Stimulated activated CD8-positive, alpha-beta memory T cell treated with anti-CD3 and anti-CD28 coated beads, Interleukin-7, amount 100 ng/mL, for 1 hour (primary cell): ENCODE results near the gene ATF2.

Source experiments
- DNase-seq, 2 donors: peaks; one replicate each; pipeline ENCODE4 v3.0.0-alpha.2; 2020; ENCODE audit warnings: low read depth in 2 of 2

Gene ATF2

DNA sequence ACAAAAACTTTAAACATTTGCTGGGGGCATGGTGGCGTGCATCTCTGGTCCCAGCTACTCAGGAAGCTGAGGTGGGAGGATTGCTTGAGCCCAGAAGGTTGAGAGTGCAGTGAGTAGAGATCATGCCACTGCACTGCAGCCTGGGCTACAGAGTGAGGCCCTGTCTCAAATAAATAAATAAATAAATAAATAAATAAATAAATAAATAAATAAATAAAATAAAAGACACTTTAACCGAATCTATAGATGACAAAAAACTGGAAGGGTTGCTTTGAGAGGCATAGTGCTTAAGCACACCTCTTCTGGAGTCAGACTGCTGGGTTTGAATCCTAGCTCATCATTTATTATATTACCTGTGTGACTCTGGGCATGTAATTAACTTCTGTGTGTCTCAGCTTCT lies 141.6 kb downstream of the ATF2 start:
- DNase-seq: no peak

DNA sequence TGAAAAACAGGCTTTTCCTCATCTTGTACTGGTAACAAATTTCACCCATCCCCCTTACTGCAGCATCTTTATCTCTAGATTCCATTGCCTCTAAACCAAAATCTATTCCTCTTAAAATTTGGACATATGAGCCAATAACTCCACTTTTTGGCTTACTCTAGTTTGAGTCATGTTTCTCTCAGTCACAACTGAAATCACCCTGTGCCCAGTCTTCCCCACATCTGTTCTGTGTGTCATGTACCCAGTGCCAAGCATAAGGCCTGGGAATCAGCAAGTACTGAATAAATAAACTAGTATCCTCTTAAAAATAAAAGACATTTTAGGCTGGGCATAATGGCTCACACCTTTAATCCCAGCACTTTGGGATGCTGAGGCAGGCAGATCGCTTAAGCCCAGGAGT lies 142.1 kb downstream of the ATF2 start:
- no peak for DNase-seq

GRCh38 chr2:175025233-175025632 lies 142.8 kb downstream of the ATF2 start:
- no peak for DNase-seq

DNA sequence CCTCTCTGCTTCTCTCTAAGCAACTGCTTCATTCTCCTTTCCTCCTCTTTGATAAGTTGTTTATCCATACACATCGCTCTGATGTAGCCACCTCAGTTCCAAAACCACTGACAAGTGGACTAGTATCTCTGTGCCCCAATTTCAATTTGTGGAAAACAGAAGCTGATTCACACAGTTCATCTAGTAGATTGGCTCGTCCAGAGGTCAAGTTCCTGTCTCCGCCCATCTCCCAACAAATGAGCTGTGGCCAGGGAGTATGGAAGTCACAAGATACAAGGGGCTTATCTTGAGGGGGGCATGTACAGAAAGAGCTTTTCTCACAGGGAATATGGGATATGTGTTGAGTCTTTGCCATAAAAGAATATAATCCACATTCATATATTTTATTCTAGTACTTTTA lies 145.1 kb downstream of the ATF2 start:
- DNase-seq: no peak
